Neural cell (in vitro differentiated cells): ENCODE results near the gene PRR12. TPM values are rescaled to one million over a fixed set of nuclear protein-coding genes. Genes with fewer than 3 reads are reported as not detected.

Source experiments
- H2AFZ ChIP-seq: fragments of 200-600, 300-800 bp; sonication (generic), shearing (Covaris generic); 2 replicates; pipeline ENCODE4 v1.6.0; 2014; ENCODE audit warnings: low read depth, mild to moderate bottlenecking, antibody characterized with exemption, low read length, moderate library complexity
- H3F3A ChIP-seq: fragments of 200-600 bp; shearing (Covaris generic); 2 replicates; pipeline ENCODE4 v1.6.1; 2016; ENCODE audit warnings: mild to moderate bottlenecking, moderate library complexity, mixed read lengths, antibody characterized with exemption, low read length; ENCODE audit not compliant: insufficient read depth, poor library complexity, severe bottlenecking
- H3K27ac ChIP-seq: fragments of 200-600, 300-800 bp; sonication (generic), shearing (Covaris generic); 2 replicates; pipeline ENCODE4 v1.5.1; 2014; ENCODE audit warnings: mild to moderate bottlenecking, low read length, moderate library complexity
- H3K27me3 ChIP-seq: fragments of 300-800, 200-600 bp; sonication (generic), shearing (Covaris generic); 2 replicates; pipeline ENCODE4 v1.6.0; 2014; ENCODE audit warnings: mild to moderate bottlenecking, low read depth, low read length, moderate library complexity; ENCODE audit not compliant: insufficient read depth
- H3K36me3 ChIP-seq: fragments of 300-800, 200-600 bp; sonication (generic), shearing (Covaris generic); 2 replicates; pipeline ENCODE4 v1.5.1; 2014; ENCODE audit warnings: mild to moderate bottlenecking, antibody characterized with exemption, low read length, moderate library complexity; ENCODE audit not compliant: insufficient read depth
- H3K4me2 ChIP-seq: fragments of 300-800, 200-600 bp; sonication (generic), shearing (Covaris generic); 2 replicates; pipeline ENCODE4 v1.6.0; 2014; ENCODE audit warnings: mild to moderate bottlenecking, low read length
- H3K4me3 ChIP-seq: fragments of 300-800, 200-600 bp; sonication (generic), shearing (Covaris generic); 2 replicates; pipeline ENCODE4 v1.5.1; 2014; ENCODE audit warnings: mild to moderate bottlenecking, low read length, moderate library complexity
- H3K79me2 ChIP-seq: fragments of 200-600 bp; shearing (Covaris generic); replicated peaks from 2 replicates; pipeline ENCODE4 v1.6.0; 2014; ENCODE audit warnings: mild to moderate bottlenecking, low read length, moderate library complexity; ENCODE audit not compliant: insufficient read depth
- H3K9ac ChIP-seq: fragments of 300-800, 200-600 bp; sonication (generic), shearing (Covaris generic); 2 replicates; pipeline ENCODE4 v1.6.1; 2016; ENCODE audit warnings: mild to moderate bottlenecking, low read length, mixed read lengths
- H3K9me2 ChIP-seq: fragments of 200-600 bp; shearing (Covaris generic); 2 replicates; pipeline ENCODE4 v1.6.1; 2016; ENCODE audit warnings: mild to moderate bottlenecking, low read length, mixed read lengths; ENCODE audit not compliant: insufficient read depth
- H3K9me3 ChIP-seq: fragments of 200-600, 300-800 bp; sonication (generic), shearing (Covaris generic); 2 replicates; pipeline ENCODE4 v1.6.1; 2016; ENCODE audit warnings: mild to moderate bottlenecking, mixed run types, low read length, moderate library complexity, mixed read lengths
- H4K20me1 ChIP-seq: fragments of 200-600 bp; shearing (Covaris generic); 2 replicates; pipeline ENCODE4 v1.6.1; 2016; ENCODE audit warnings: mild to moderate bottlenecking, mixed run types; ENCODE audit not compliant: insufficient read depth
- EP300 ChIP-seq: fragments of 450-650 bp; conservative IDR thresholded peaks from 2 replicates; pipeline ENCODE4 v1.6.1; 2014; ENCODE audit warnings: antibody characterized with exemption, mild to moderate bottlenecking, moderate library complexity; ENCODE audit not compliant: poor library complexity, severe bottlenecking
- EZH2 ChIP-seq: fragments of 200-600, 300-800 bp; shearing (Covaris generic), sonication (generic); IDR thresholded peaks from 2 replicates; pipeline ENCODE4 v1.6.1; 2014; ENCODE audit warnings: antibody characterized with exemption, low read length, borderline replicate concordance, mild to moderate bottlenecking; ENCODE audit not compliant: insufficient read depth, poor library complexity, severe bottlenecking
- MXI1 ChIP-seq: fragments of 450-650 bp; conservative IDR thresholded peaks from 2 replicates; pipeline ENCODE4 v1.6.1; 2014; ENCODE audit warnings: antibody characterized with exemption, mild to moderate bottlenecking; ENCODE audit not compliant: poor library complexity, severe bottlenecking
- POLR2AphosphoS5 ChIP-seq: IDR thresholded peaks from 2 replicates; pipeline ENCODE4 v1.6.1; 2012
- RAD21 ChIP-seq: fragments of 450-650 bp; conservative IDR thresholded peaks from 2 replicates; pipeline ENCODE4 v1.6.1; 2014; ENCODE audit warnings: antibody characterized with exemption, mild to moderate bottlenecking, moderate library complexity
- REST ChIP-seq: IDR thresholded peaks from 2 replicates; pipeline ENCODE4 v1.6.1; 2012; ENCODE audit warnings: borderline replicate concordance
- SMC3 ChIP-seq: fragments of 450-650 bp; conservative IDR thresholded peaks from 2 replicates; pipeline ENCODE4 v1.6.1; 2014; ENCODE audit warnings: antibody characterized with exemption, mild to moderate bottlenecking, moderate library complexity; ENCODE audit not compliant: poor library complexity
- TAF1 ChIP-seq: IDR thresholded peaks from 2 replicates; pipeline ENCODE4 v1.6.1; 2012; ENCODE audit warnings: low read depth
- polyA plus RNA-seq: library from polyadenylated mRNA; depleted of rRNA; stranded (reverse); fragments of >200 nt; gene quantifications from 2 replicates; pipeline ENCODE4 v1.2.3, GENCODE V29; 2014
- TF ChIP-seq, protein P1 (sequence below): fragments of 450-650 bp; IDR thresholded peaks from 2 replicates; pipeline ENCODE4 v1.5.1; 2014; ENCODE audit warnings: antibody characterized with exemption, mild to moderate bottlenecking, moderate library complexity; ENCODE audit not compliant: poor library complexity, severe bottlenecking

PRR12 gene
- polyA plus RNA-seq, 1 donor from 2014 or later = 1.2 TPM

GRCh38 chr19:49542446-49542845 lies 48.5 kb upstream of the PRR12 start:
- Histone ChIP-seq H3K4me2 (no peak overlapping the region), H3K27ac (no peak overlapping the region), H3K9ac (no peak overlapping the region), H3K9me3 (no peaks in the 10 kb centered on the region), H4K20me1 (no peaks in the 10 kb centered on the region), H3K79me2 (no peaks in the 10 kb centered on the region), H2AFZ (no peak overlapping the region), H3K9me2 (no peaks in the 10 kb centered on the region), H3F3A (no peaks in the 10 kb centered on the region), H3K36me3 (no peaks in the 10 kb centered on the region), H3K4me3 (no peak overlapping the region), H3K27me3 (no peaks in the 10 kb centered on the region)
- TF ChIP-seq SMC3 = no peak
- no peak for TF ChIP-seq POLR2AphosphoS5
- TF ChIP-seq, protein P1, sequence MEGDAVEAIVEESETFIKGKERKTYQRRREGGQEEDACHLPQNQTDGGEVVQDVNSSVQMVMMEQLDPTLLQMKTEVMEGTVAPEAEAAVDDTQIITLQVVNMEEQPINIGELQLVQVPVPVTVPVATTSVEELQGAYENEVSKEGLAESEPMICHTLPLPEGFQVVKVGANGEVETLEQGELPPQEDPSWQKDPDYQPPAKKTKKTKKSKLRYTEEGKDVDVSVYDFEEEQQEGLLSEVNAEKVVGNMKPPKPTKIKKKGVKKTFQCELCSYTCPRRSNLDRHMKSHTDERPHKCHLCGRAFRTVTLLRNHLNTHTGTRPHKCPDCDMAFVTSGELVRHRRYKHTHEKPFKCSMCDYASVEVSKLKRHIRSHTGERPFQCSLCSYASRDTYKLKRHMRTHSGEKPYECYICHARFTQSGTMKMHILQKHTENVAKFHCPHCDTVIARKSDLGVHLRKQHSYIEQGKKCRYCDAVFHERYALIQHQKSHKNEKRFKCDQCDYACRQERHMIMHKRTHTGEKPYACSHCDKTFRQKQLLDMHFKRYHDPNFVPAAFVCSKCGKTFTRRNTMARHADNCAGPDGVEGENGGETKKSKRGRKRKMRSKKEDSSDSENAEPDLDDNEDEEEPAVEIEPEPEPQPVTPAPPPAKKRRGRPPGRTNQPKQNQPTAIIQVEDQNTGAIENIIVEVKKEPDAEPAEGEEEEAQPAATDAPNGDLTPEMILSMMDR = no peak
- TF ChIP-seq EZH2 = no peak
- TF ChIP-seq REST = no peak
- TF ChIP-seq TAF1 = no peak
- no peak for TF ChIP-seq MXI1
- no peak for TF ChIP-seq RAD21
- TF ChIP-seq EP300 = no peak

DNA sequence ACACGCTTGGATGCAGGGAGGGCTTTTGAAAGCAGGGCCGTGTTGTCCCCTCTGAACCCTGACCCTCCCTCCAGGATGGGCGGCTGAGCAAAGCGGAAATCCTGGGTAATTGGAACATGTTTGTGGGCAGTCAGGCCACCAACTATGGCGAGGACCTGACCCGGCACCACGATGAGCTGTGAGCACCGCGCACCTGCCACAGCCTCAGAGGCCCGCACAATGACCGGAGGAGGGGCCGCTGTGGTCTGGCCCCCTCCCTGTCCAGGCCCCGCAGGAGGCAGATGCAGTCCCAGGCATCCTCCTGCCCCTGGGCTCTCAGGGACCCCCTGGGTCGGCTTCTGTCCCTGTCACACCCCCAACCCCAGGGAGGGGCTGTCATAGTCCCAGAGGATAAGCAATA lies 48.0 kb upstream of the PRR12 start:
- H4K20me1 ChIP-seq = no peaks in the 10 kb centered on the region
- no peak overlapping the region for H3K27ac ChIP-seq
- H3K36me3 ChIP-seq = no peaks in the 10 kb centered on the region
- H3K79me2 ChIP-seq = no peaks in the 10 kb centered on the region
- no peak overlapping the region for H2AFZ ChIP-seq
- no peaks in the 10 kb centered on the region for H3K27me3 ChIP-seq
- no peaks in the 10 kb centered on the region for H3F3A ChIP-seq
- H3K9me3 ChIP-seq = no peaks in the 10 kb centered on the region
- no peak overlapping the region for H3K9ac ChIP-seq
- no peak overlapping the region for H3K4me3 ChIP-seq
- TF ChIP-seq TAF1 (no peak), POLR2AphosphoS5 (no peak), EZH2 (no peak), EP300 (no peak), REST (no peak)
- TF ChIP-seq, protein P1 = no peak
- no peak overlapping the region for H3K4me2 ChIP-seq
- no peaks in the 10 kb centered on the region for H3K9me2 ChIP-seq
